NCI-H1694 treated with DMSO at 0.1 percent for 48 hours (cell line): ENCODE results near the gene NRBF2.

Source experiments
- DNase-seq: peaks from one replicate; lab custom pipeline; 2025; lab: John Stamatoyannopoulos, UW

The NRBF2 gene

GRCh38 chr10:63164166-63164623 is 31.1 kb downstream of the NRBF2 start:
- DNase-seq, result no peak

GRCh38 chr10:63165249-63165648 is 32.1 kb downstream of the NRBF2 start:
- DNase-seq, result no peak

DNA sequence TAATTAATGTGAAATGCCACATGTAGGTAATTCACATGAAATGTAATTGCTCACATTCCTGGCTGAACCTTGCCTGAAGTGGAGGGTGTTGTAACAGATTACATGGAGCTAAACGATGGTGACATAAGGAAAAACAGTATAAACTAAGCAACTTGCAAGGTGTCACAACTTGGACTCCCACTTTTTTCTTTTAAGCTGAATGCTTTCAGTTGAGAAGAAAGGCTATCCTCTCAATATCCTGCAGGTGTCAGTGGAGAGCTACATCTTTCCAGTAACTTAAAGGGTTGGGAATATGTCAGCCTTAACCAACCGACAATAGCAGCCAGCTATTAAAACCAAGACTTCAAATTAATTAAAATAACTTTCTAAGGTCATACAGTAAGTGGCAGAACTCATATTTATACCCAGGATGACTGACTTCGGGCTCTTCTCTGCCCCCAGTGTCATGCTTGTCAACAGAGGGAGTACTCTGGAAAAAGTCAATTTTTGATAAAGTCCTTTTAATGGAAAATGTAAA is 33.7 kb downstream of the NRBF2 start:
- DNase-seq, result peak; percentile 75

DNA sequence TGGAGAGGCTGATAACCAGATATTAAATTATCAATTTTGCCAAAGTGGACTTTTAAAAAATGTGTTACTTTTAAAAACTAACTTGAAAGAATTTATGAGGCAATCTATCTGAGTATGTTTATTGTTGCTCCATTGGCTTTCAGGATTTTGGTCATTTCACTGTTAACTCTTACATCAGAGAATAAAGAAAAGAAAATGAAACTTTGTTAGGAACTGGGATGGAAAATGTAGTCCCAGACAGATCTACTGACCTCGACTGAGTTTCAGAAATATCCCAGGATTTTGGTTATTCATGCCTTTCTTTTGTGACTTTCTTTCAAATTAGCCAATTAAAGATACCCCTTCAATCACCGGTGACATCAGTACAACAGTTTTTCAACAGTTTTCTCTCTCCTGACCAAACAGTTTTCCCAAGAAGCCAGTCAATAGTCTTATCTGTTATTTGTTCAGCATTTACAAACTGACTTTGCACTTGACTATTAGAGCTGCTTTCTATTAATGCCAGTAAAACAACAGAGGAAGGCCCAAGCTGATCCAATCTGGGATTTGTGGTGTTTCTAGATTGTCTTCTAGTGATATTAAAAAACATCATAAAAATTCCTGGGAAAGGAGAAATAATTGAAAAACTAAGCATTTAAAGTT is 35.8 kb downstream of the NRBF2 start:
- DNase-seq, result no peak

DNA sequence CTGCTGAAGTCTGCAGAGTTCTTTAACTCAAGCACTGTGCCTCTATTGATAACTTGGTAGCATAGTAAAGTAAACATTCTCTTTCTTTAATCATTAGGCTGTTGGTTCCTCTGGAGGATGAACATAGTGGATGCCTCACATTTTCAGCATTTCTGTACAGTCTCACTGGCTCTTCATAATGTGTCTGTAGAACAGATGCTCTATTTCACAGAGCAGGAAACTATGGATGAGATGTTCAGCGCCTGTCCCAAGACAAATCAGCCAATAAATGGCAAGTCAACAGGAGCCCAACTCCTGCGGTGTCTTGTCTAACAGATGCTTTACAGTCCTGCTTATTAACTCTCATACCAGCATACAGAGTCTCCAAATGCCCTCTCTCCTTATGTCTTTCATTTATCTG is 36.5 kb downstream of the NRBF2 start:
- DNase-seq, result no peak

GRCh38 chr10:63171255-63171855 is 38.2 kb downstream of the NRBF2 start:
- DNase-seq, result no peak

DNA sequence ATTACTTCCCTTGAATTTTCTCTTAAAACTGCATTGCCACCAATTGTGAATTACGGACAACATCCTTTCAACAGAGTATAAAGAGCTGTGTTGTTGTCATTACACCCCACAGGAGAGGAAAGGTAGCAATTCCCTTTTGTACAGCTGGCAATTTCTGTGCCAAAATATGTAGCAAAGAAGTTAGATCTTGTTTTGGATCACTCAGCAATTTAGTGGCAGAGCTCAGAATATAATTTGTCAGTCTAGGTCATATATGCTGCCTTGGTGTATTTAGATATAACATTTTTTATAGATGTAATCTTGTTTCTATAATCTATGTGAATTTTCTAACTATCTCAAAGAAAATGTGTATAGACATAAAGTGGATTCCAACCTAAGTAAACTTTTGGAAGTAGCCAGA is 38.8 kb downstream of the NRBF2 start:
- DNase-seq, result no peak

GRCh38 chr10:63173468-63174232 is 40.5 kb downstream of the NRBF2 start:
- DNase-seq, result no peak

DNA sequence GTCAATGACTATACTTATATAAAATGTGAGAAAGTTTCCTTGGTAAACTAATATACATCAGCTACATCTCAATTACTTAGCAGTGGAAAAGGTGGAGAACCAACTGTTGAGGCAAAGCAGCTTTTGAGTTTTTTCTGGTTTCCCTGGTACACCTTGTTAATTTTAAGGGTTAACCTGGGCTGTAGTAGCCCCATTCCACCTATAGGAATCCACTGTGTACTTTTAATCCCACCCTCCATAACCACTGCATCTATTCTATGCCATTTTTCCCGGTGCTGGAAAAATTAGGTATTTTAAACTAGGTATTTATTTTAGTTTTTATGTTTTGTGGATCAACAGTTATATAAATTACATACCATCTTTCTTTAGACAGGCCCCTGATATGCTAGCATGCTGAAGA is 42.4 kb downstream of the NRBF2 start:
- no peak for DNase-seq

DNA sequence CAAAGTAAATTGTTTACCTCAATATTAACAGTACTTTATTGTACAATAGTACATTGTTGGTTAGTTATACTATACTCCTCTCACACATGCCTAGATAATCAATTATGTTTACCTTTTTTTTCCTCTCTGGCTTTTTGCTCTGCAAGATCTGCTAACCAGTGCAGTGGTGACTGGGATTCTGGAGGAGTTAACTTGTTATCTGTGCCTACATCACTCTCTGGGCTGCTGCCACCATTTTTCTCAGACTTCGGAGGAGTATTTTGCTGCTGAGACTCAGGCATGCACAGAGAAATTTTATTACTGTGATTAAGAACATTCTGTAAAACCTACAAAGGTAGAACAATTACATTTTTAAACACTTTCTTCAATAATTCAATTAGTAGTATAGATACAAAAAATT is 59.7 kb downstream of the NRBF2 start:
- no peak for DNase-seq

- DNase-seq, result no peak
Observed at GRCh38 chr10:63197344-63198092, 64.4 kb downstream of the NRBF2 start.

- DNase-seq, result no peak
Observed at GRCh38 chr10:63199716-63200115, 66.6 kb downstream of the NRBF2 start.

DNA sequence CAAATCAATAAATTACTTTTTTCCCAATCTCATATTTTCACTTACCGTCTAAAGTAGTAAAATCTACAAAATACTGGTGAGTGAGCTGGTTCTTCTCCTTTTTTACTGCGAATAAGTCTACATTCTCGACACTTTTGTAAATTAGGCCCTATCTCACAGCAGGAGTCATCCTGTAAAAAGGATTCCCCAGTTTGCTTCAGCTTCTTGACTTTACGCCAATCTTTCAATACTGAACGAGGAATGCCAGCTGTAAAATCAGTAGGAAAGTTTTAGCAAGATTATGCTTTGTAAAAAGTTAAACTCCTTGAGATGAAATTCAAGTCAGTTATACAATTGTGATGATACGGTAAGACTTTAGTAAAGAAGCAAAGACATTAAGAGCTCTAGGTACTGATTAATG is 67.3 kb downstream of the NRBF2 start:
- no peak for DNase-seq

GRCh38 chr10:63201118-63201517 is 68.0 kb downstream of the NRBF2 start:
- no peak for DNase-seq
